ENCODE data around the gene ZNF333. TPM values are rescaled to one million over a fixed set of nuclear protein-coding genes. Genes with fewer than 3 reads are reported as not detected.

ZNF333 gene
- total and polyA plus RNA-seq, 2 donors (not counting 3 experiments of a cell fraction or from before 2014, with no cell fraction given), result 11.1 to 19.7 TPM

GRCh38 chr19:14683439-14683838, 6.4 kb upstream of the ZNF333 start:
- no peak for FAIRE-seq
- no peak for DNase-seq (ENCODE audit: low read depth, low spot score)
- no peak overlapping the region for H3K9ac ChIP-seq (replicated peaks; ENCODE audit: extremely low read depth, insufficient read depth, low read length)

More at GRCh38 chr19:14683439-14683838, 6.4 kb upstream of the ZNF333 start:
- no peak overlapping the region for H3K27ac ChIP-seq (ENCODE audit: insufficient read depth, low read depth, low read length)
- H4K20me1 ChIP-seq (replicated peaks; ENCODE audit: control insufficient read depth, extremely low read depth, insufficient read depth, low read length), result no peaks in the 10 kb centered on the region
- BruUV-seq (replicated peaks), result no TSS peak
- ChIA-PET CTCF (interaction anchor here (9.8 kb wide), 1 partner anchor 107 kb away, joined by 342 read pairs; the partner anchor contains the start of gene NDUFB7), POLR2A (no interaction called here)
- no peak overlapping the region for H2AFZ ChIP-seq (ENCODE audit: low read depth, low read length)
- H3K36me3 ChIP-seq (ENCODE audit: control insufficient read depth in 2 of 2, extremely low read depth in 1 of 2, insufficient read depth in 2 of 2, low read length in 2 of 2), result no peaks in the 10 kb centered on the region
- dilution Hi-C loops (cut with MboI; ENCODE audit: extremely low pct_ligation_motif_present, low sequenced_read_pairs), result no loop called here
- peaks cover 0 to 2% of the 10 kb centered on the region in 2 experiments for H3K27me3 ChIP-seq (ENCODE audit: control insufficient read depth in 2 of 2, insufficient read depth in 2 of 2, low read length in 2 of 2)
- no peak for TF ChIP-seq POLR2AphosphoS5 (IDR thresholded peaks at IDR 0.05; ENCODE audit: insufficient read depth, low read depth, low read length)
- TF ChIP-seq FOS (IDR thresholded peaks at IDR 0.05; ENCODE audit: borderline replicate concordance, insufficient read depth, low read length), result no peak
- no peak for TF ChIP-seq GATA2 (IDR thresholded peaks at IDR 0.05; ENCODE audit: insufficient read depth, insufficient read length, low read depth, low read length)
- no peak for TF ChIP-seq EZH2 (IDR thresholded peaks at IDR 0.05; ENCODE audit: borderline replicate concordance, low read depth, low read length, severe bottlenecking)
- TF ChIP-seq POLR2A (IDR thresholded peaks at IDR 0.05; ENCODE audit: low read depth, low read length), result no peak
- no peak for TF ChIP-seq CTCF (IDR thresholded peaks at IDR 0.05; ENCODE audit: extremely low read depth in 1 of 2, insufficient read depth in 1 of 2, low read depth in 1 of 2, low read length in 2 of 2)
- no peak for TF ChIP-seq MAX (IDR thresholded peaks at IDR 0.05; ENCODE audit: insufficient read depth, insufficient read length)
- no peak for TF ChIP-seq JUN (IDR thresholded peaks at IDR 0.05; ENCODE audit: borderline replicate concordance, insufficient read depth, insufficient read length, low read depth)
- no peak for TF ChIP-seq MYC (IDR thresholded peaks at IDR 0.05; ENCODE audit: low read depth, low read length)
- H3K9me3 ChIP-seq (replicated peaks; ENCODE audit: control insufficient read depth, insufficient read depth, low read length), result no peaks in the 10 kb centered on the region
- H3K4me1 ChIP-seq (ENCODE audit: control insufficient read depth, extremely low read depth, insufficient read depth, low read length), result no peaks in the 10 kb centered on the region
- H3K79me2 ChIP-seq (ENCODE audit: control insufficient read depth, insufficient read depth, low read length), result no peaks in the 10 kb centered on the region
- no peak overlapping the region for H3K4me3 ChIP-seq (replicated peaks in 1 of 3; ENCODE audit: insufficient read depth in 1 of 3, low read depth in 1 of 3, low read length in 3 of 3)
- H3K9me1 ChIP-seq (replicated peaks; ENCODE audit: control insufficient read depth, extremely low read depth, insufficient read depth, low read length), result no peaks in the 10 kb centered on the region
- intact Hi-C loops (cut with micrococcal nuclease), result no loop called here
- H3K4me2 ChIP-seq (ENCODE audit: insufficient read depth, low read length), result no peak overlapping the region
